IPS-18c (cell line): ENCODE results near the gene AP4E1.
A peak's percentile ranks its signal among the peaks of the same experiment; 100 is the strongest.

Experiments
- H3K4me3 ChIP-seq: 2 replicates; pipeline ENCODE4 v1.7.0; 2013; ENCODE audit warnings: low read depth, mild to moderate bottlenecking, low read length, moderate library complexity; ENCODE audit not compliant: insufficient read depth
- H3K9me3 ChIP-seq: one replicate; pipeline ENCODE4 v1.6.1; 2013; ENCODE audit warnings: mild to moderate bottlenecking, low read length, moderate library complexity; ENCODE audit not compliant: control insufficient read depth, insufficient read depth

The AP4E1 gene

GRCh38 chr15:51038162-51038973, 129.9 kb downstream of the AP4E1 start:
- Histone ChIP-seq H3K4me3 (peak overlapping the region; percentile 28), H3K9me3 (no peaks in the 10 kb centered on the region)

GRCh38 chr15:51038974-51039319, 130.5 kb downstream of the AP4E1 start:
- no peaks in the 10 kb centered on the region for H3K9me3 ChIP-seq
- no peak overlapping the region for H3K4me3 ChIP-seq

- H3K4me3 ChIP-seq: no peak overlapping the region
Measured at GRCh38 chr15:51044037-51044727, 135.7 kb downstream of the AP4E1 start.

GRCh38 chr15:51046016-51046415, 137.5 kb downstream of the AP4E1 start:
- Histone ChIP-seq H3K9me3 (no peaks in the 10 kb centered on the region), H3K4me3 (no peak overlapping the region)

More at GRCh38 chr15:51044037-51044727, 135.7 kb downstream of the AP4E1 start:
- H3K9me3 ChIP-seq: no peaks in the 10 kb centered on the region

GRCh38 chr15:51046799-51047449, 138.4 kb downstream of the AP4E1 start:
- no peaks in the 10 kb centered on the region for H3K9me3 ChIP-seq
- no peak overlapping the region for H3K4me3 ChIP-seq

GRCh38 chr15:51048308-51048707, 139.8 kb downstream of the AP4E1 start:
- Histone ChIP-seq H3K4me3 (no peak overlapping the region), H3K9me3 (no peaks in the 10 kb centered on the region)

GRCh38 chr15:51049081-51049480, 140.6 kb downstream of the AP4E1 start:
- Histone ChIP-seq H3K4me3 (no peak overlapping the region), H3K9me3 (no peaks in the 10 kb centered on the region)

- no peaks in the 10 kb centered on the region for H3K9me3 ChIP-seq
- no peak overlapping the region for H3K4me3 ChIP-seq
Measured at GRCh38 chr15:51051776-51052175, 143.3 kb downstream of the AP4E1 start.

- Histone ChIP-seq H3K4me3 (no peak overlapping the region), H3K9me3 (no peaks in the 10 kb centered on the region)
Measured at GRCh38 chr15:51053571-51053970, 145.1 kb downstream of the AP4E1 start.

GRCh38 chr15:51054535-51054934, 146.1 kb downstream of the AP4E1 start:
- no peak overlapping the region for H3K4me3 ChIP-seq
- H3K9me3 ChIP-seq: no peaks in the 10 kb centered on the region
